GM12878 (cell line): ENCODE measurements around the gene SEMA3A.

Experiments used
- CBX5 ChIP-seq: sonication (generic); IDR thresholded peaks from 2 replicates; pipeline ENCODE4 v1.6.1; 2016; ENCODE audit warnings: low read depth, moderate library complexity, mild to moderate bottlenecking, inconsistent platforms
- EGR1 ChIP-seq, 2 experiments: IDR thresholded peaks; 1 replicate in 1 of 2; 2 replicates in 1 of 2; pipeline ENCODE4 v1.6.1; 2011 to 2012; ENCODE audit warnings: low read depth in 2 of 2, low read length in 2 of 2, borderline replicate concordance in 1 of 2, mild to moderate bottlenecking in 1 of 2, moderate library complexity in 1 of 2
- NFYB ChIP-seq: IDR thresholded peaks from 2 replicates; pipeline ENCODE4 v1.6.1; 2011; ENCODE audit warnings: low read depth, mild to moderate bottlenecking, low read length, improper control_type of control experiment, moderate library complexity; ENCODE audit not compliant: insufficient read depth
- NR2F1 ChIP-seq: fragments of 450-650 bp; conservative IDR thresholded peaks from 2 replicates; pipeline ENCODE4 v1.6.1; 2017; ENCODE audit warnings: mild to moderate bottlenecking
- POLR2A ChIP-seq: IDR thresholded peaks from 2 replicates; pipeline ENCODE4 v1.6.1; 2011; ENCODE audit warnings: low read depth, mild to moderate bottlenecking, low read length
- RAD21 ChIP-seq: IDR thresholded peaks from 2 replicates; pipeline ENCODE4 v1.6.1; 2011; ENCODE audit warnings: mild to moderate bottlenecking, low read depth, low read length, moderate library complexity; ENCODE audit not compliant: insufficient read depth
- RAD51 ChIP-seq: fragments of 450-650 bp; IDR thresholded peaks from 2 replicates; pipeline ENCODE4 v1.6.1; 2016; ENCODE audit warnings: moderate library complexity, mild to moderate bottlenecking, inconsistent platforms
- SREBF1 ChIP-seq: IDR thresholded peaks from 2 replicates; pipeline ENCODE4 v1.6.1; 2012; ENCODE audit warnings: mild to moderate bottlenecking, low read length
- TBL1XR1 ChIP-seq: IDR thresholded peaks from 2 replicates; pipeline ENCODE4 v1.6.1; 2012; ENCODE audit warnings: low read depth, low read length, improper control_type of control experiment
- TF ChIP-seq, protein P1 (sequence below), 3 experiments: IDR thresholded peaks in 2 of 3; conservative IDR thresholded peaks in 1 of 3; 2 replicates each; pipeline ENCODE4 v1.5.1; 2011; ENCODE audit warnings: low read depth in 3 of 3, low read length in 3 of 3, mild to moderate bottlenecking in 3 of 3, control low read depth in 2 of 3, moderate library complexity in 2 of 3, inconsistent platforms in 1 of 3, mixed read lengths in 1 of 3; ENCODE audit not compliant: control insufficient read depth in 2 of 3, insufficient read depth in 1 of 3; ENCODE audit errors: extremely low read depth in 1 of 3

DNA sequence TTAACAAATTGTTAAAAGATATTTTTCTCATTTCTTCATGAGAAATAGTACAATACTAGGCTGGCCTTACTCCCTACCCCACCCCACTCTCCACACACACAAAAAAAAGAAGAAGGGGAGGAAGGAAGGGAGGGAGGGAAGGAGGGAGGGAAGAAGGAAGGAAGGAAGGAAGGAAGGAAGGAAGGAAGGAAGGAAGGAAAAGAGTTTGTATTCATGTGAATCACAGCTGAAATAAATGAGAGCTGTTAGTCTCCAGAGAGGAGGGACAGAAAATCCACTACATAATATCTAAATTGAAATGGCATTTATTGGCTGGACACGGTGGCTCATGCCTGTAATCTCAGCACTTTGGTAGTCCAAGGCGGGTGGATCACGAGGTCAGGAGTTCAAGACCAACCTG lies 57.8 kb downstream of the SEMA3A start:
- TF ChIP-seq EGR1 (IDR thresholded peaks at IDR 0.05; ENCODE audit: borderline replicate concordance in 1 of 2, low read depth in 2 of 2, low read length in 2 of 2) = no peak
- TF ChIP-seq CBX5 = no peak
- TF ChIP-seq SREBF1 = no peak
- TF ChIP-seq, protein P1, sequence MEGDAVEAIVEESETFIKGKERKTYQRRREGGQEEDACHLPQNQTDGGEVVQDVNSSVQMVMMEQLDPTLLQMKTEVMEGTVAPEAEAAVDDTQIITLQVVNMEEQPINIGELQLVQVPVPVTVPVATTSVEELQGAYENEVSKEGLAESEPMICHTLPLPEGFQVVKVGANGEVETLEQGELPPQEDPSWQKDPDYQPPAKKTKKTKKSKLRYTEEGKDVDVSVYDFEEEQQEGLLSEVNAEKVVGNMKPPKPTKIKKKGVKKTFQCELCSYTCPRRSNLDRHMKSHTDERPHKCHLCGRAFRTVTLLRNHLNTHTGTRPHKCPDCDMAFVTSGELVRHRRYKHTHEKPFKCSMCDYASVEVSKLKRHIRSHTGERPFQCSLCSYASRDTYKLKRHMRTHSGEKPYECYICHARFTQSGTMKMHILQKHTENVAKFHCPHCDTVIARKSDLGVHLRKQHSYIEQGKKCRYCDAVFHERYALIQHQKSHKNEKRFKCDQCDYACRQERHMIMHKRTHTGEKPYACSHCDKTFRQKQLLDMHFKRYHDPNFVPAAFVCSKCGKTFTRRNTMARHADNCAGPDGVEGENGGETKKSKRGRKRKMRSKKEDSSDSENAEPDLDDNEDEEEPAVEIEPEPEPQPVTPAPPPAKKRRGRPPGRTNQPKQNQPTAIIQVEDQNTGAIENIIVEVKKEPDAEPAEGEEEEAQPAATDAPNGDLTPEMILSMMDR (IDR thresholded peaks at IDR 0.05 in 2 of 3, conservative IDR thresholded peaks at IDR 0.05 in 1 of 3; ENCODE audit: control insufficient read depth in 2 of 3, extremely low read depth in 1 of 3, insufficient read depth in 1 of 3, low read depth in 3 of 3, low read length in 3 of 3) = no peak
- no peak for TF ChIP-seq NFYB
- no peak for TF ChIP-seq TBL1XR1
- TF ChIP-seq RAD51 = no peak
- no peak for TF ChIP-seq NR2F1
- no peak for TF ChIP-seq RAD21
- no peak for TF ChIP-seq POLR2A
